Suppressor macrophage (primary cell): ENCODE results near the gene ATP6V0B.
A peak's percentile ranks its signal among the peaks of the same experiment; 100 is the strongest.

ENCODE experiments used
- DNase-seq, 4 experiments: peaks; one replicate each; pipeline ENCODE4 v3.0.0-alpha.2; 2020 to 2022

The ATP6V0B gene

GRCh38 chr1:43985984-43986595, 11.3 kb downstream of the ATP6V0B start:
- DNase-seq, result no peak

GRCh38 chr1:43986712-43987111, 12.0 kb downstream of the ATP6V0B start:
- no peak for DNase-seq

- no peak for DNase-seq
Observed at GRCh38 chr1:43987159-43987902, 12.6 kb downstream of the ATP6V0B start.

GRCh38 chr1:43990271-43991199, 15.8 kb downstream of the ATP6V0B start:
- no peak for DNase-seq

GRCh38 chr1:43991200-43991475, 16.4 kb downstream of the ATP6V0B start:
- DNase-seq, result no peak

GRCh38 chr1:43991476-43992231, 16.9 kb downstream of the ATP6V0B start, which contains the start of gene CCDC24:
TSS of gene CCDC24 (plus strand) at chr1:43991599. CDS start at chr1:43991879, 280 bp downstream.
- DNase-seq, result peak; percentile 81 to 91 (median 88)

- DNase-seq, result no peak
Observed at GRCh38 chr1:43992232-43992995, 17.7 kb downstream of the ATP6V0B start.

GRCh38 chr1:43993206-43993914, 18.6 kb downstream of the ATP6V0B start:
- no peak for DNase-seq

- DNase-seq, result no peak
Observed at GRCh38 chr1:43994071-43994470, 19.3 kb downstream of the ATP6V0B start.

GRCh38 chr1:43994794-43995790, 20.3 kb downstream of the ATP6V0B start:
- DNase-seq, result peak in 3 of 4 experiments; percentile 18 to 33 (median 20)

- DNase-seq, result no peak
Observed at GRCh38 chr1:43995984-43996732, 21.4 kb downstream of the ATP6V0B start.

GRCh38 chr1:43996733-43997115, 22.0 kb downstream of the ATP6V0B start:
- no peak for DNase-seq

- no peak for DNase-seq
Observed at GRCh38 chr1:43997295-43997999, 22.7 kb downstream of the ATP6V0B start.

GRCh38 chr1:43998000-43998378, 23.2 kb downstream of the ATP6V0B start:
- no peak for DNase-seq

- DNase-seq, result no peak
Observed at GRCh38 chr1:43999455-43999854, 24.7 kb downstream of the ATP6V0B start.

- DNase-seq, result no peak
Observed at GRCh38 chr1:44000122-44000665, 25.4 kb downstream of the ATP6V0B start.

GRCh38 chr1:44002165-44002564, 27.4 kb downstream of the ATP6V0B start:
- no peak for DNase-seq

GRCh38 chr1:44002606-44003157, 27.9 kb downstream of the ATP6V0B start:
- no peak for DNase-seq
